H1 (cell line): ENCODE measurements around the gene RNF13. TPM values are rescaled to one million over a fixed set of nuclear protein-coding genes. Genes with fewer than 3 reads are reported as not detected.

Experiments
- CTCF ChIA-PET: fragments of 300-600 bp; sonication (Branson Sonifier 250); formaldehyde crosslinking; loops from one replicate; lab custom pipeline; 2021; ENCODE audit not compliant: partially characterized antibody; lab: Charles Lee
- POLR2A ChIA-PET: fragments of 300-600 bp; sonication (Branson Sonifier 250); formaldehyde crosslinking; loops from one replicate; lab custom pipeline; 2021; ENCODE audit warnings: inconsistent platforms; ENCODE audit not compliant: partially characterized antibody; lab: Charles Lee
- DNase-seq, 2 experiments: peaks; one replicate each; pipeline versions ENCODE4 v3.0.0 to v3.0.0-alpha.2; 2010 to 2022; ENCODE audit warnings: low spot score in 2 of 2, low read depth in 1 of 2, mixed read lengths in 1 of 2
- FAIRE-seq: peaks from 2 replicates; lab custom pipeline; 2011; peaks lifted over from hg19 to GRCh38; lab: Jason Lieb, UNC
- H2AFZ ChIP-seq: 2 replicates; pipeline ENCODE4 v1.8.1; 2012; ENCODE audit warnings: low read length, inconsistent platforms
- H2AK5ac ChIP-seq: 2 replicates; pipeline ENCODE4 v1.6.1; 2013; ENCODE audit warnings: low read depth, low read length
- H2BK120ac ChIP-seq: replicated peaks from 2 replicates; pipeline ENCODE3; 2013; ENCODE audit warnings: low read depth, low read length, inconsistent platforms
- H2BK12ac ChIP-seq: 2 replicates; pipeline ENCODE4 v1.6.1; 2013; ENCODE audit warnings: low read depth, low read length
- H2BK15ac ChIP-seq: 2 replicates; pipeline ENCODE4 v1.6.1; 2013; ENCODE audit warnings: low read length
- H2BK20ac ChIP-seq: 2 replicates; pipeline ENCODE4 v1.6.1; 2013; ENCODE audit warnings: low read length
- H2BK5ac ChIP-seq: 2 replicates; pipeline ENCODE4 v1.6.1; 2013; ENCODE audit warnings: low read depth, low read length
- H3K14ac ChIP-seq: 2 replicates; pipeline ENCODE4 v1.6.1; 2013; ENCODE audit warnings: inconsistent platforms; ENCODE audit not compliant: insufficient read length
- H3K18ac ChIP-seq: 2 replicates; pipeline ENCODE4 v1.6.1; 2013; ENCODE audit warnings: low read length; ENCODE audit errors: extremely low read depth
- H3K23ac ChIP-seq: 2 replicates; pipeline ENCODE4 v1.6.1; 2013; ENCODE audit warnings: inconsistent platforms; ENCODE audit not compliant: insufficient read length
- H3K23me2 ChIP-seq: 2 replicates; pipeline ENCODE4 v1.6.1; 2013; ENCODE audit warnings: low read depth, low read length
- H3K27ac ChIP-seq: 2 replicates; pipeline ENCODE4 v1.6.1; 2011; ENCODE audit warnings: low read depth, low read length, inconsistent platforms
- H3K27me3 ChIP-seq, 4 experiments: replicated peaks in 1 of 4; 1 replicate in 1 of 4; 2 replicates in 3 of 4; pipeline versions ENCODE4 v1.6.1 to v1.8.1; 2011 to 2013; ENCODE audit warnings: low read length in 3 of 4, mild to moderate bottlenecking in 3 of 4, inconsistent platforms in 2 of 4, mixed read lengths in 2 of 4, moderate library complexity in 1 of 4; ENCODE audit not compliant: control insufficient read depth in 3 of 4, insufficient read depth in 3 of 4; ENCODE audit errors: extremely low read depth in 1 of 4
- H3K36me3 ChIP-seq, 4 experiments: 2 replicates each; pipeline versions ENCODE4 v1.6.1 to v1.8.1; 2011 to 2013; ENCODE audit warnings: mild to moderate bottlenecking in 4 of 4, low read length in 3 of 4, moderate library complexity in 2 of 4, control low read depth in 1 of 4, inconsistent platforms in 1 of 4; ENCODE audit not compliant: insufficient read depth in 4 of 4, control insufficient read depth in 2 of 4
- H3K4ac ChIP-seq: replicated peaks from 2 replicates; pipeline ENCODE3; 2013; ENCODE audit warnings: low read length, low read depth, mixed read lengths, inconsistent platforms; ENCODE audit not compliant: insufficient read length
- H3K4me1 ChIP-seq, 4 experiments: replicated peaks in 1 of 4; 1 replicate in 1 of 4; 2 replicates in 3 of 4; pipeline versions ENCODE4 v1.6.1 to v1.8.1; 2011 to 2013; ENCODE audit warnings: low read length in 3 of 4, inconsistent platforms in 2 of 4, mixed read lengths in 1 of 4; ENCODE audit not compliant: insufficient read depth in 4 of 4, control insufficient read depth in 3 of 4
- H3K4me2 ChIP-seq, 2 experiments: 2 replicates each; pipeline versions ENCODE4 v1.6.1 to v1.8.1; 2011 to 2013; ENCODE audit warnings: low read depth in 2 of 2, low read length in 2 of 2, control low read depth in 1 of 2, inconsistent platforms in 1 of 2, mild to moderate bottlenecking in 1 of 2; ENCODE audit not compliant: insufficient read depth in 1 of 2
- H3K4me3 ChIP-seq, 4 experiments: fragments of 200-600, 300-600 bp in 1 of 4; sonication (generic), shearing (Covaris generic), sonication (Bioruptor Twin) in 1 of 4; 2 replicates each; pipeline versions ENCODE4 v1.5.1 to v1.8.1; 2011 to 2016; ENCODE audit warnings: low read length in 4 of 4, low read depth in 3 of 4, control low read depth in 2 of 4, inconsistent platforms in 2 of 4, mild to moderate bottlenecking in 2 of 4, mixed read lengths in 1 of 4, moderate library complexity in 1 of 4; ENCODE audit not compliant: insufficient read depth in 2 of 4; ENCODE audit errors: extremely low read depth in 1 of 4
- H3K56ac ChIP-seq: replicated peaks from 2 replicates; pipeline ENCODE3; 2013; ENCODE audit warnings: low read depth, mild to moderate bottlenecking, mixed read lengths, low read length, inconsistent platforms; ENCODE audit not compliant: insufficient read length
- H3K79me1 ChIP-seq: 2 replicates; pipeline ENCODE4 v1.6.1; 2013; ENCODE audit warnings: low read depth, low read length, control low read depth
- H3K79me2 ChIP-seq, 2 experiments: 2 replicates each; pipeline versions ENCODE4 v1.6.1 to v1.8.1; 2012 to 2013; ENCODE audit warnings: low read length in 2 of 2, mild to moderate bottlenecking in 2 of 2, inconsistent platforms in 1 of 2; ENCODE audit not compliant: insufficient read depth in 2 of 2, control insufficient read depth in 1 of 2
- H3K9ac ChIP-seq, 4 experiments: replicated peaks in 1 of 4; 1 replicate in 1 of 4; 2 replicates in 3 of 4; pipeline versions ENCODE4 v1.6.1 to v1.8.1; 2011 to 2013; ENCODE audit warnings: low read depth in 3 of 4, low read length in 3 of 4, control low read depth in 2 of 4, mild to moderate bottlenecking in 2 of 4, moderate library complexity in 2 of 4, inconsistent platforms in 1 of 4; ENCODE audit errors: extremely low read depth in 1 of 4
- H3K9me3 ChIP-seq, 2 experiments: 2 replicates each; pipeline versions ENCODE4 v1.6.1 to v1.8.1; 2012 to 2013; ENCODE audit warnings: mild to moderate bottlenecking in 2 of 2, moderate library complexity in 2 of 2, control low read depth in 1 of 2, inconsistent platforms in 1 of 2, low read depth in 1 of 2, low read length in 1 of 2, mixed read lengths in 1 of 2; ENCODE audit not compliant: insufficient read depth in 2 of 2
- H4K20me1 ChIP-seq, 2 experiments: replicated peaks in 1 of 2; 2 replicates each; pipeline versions ENCODE3 to v1.8.1; 2011 to 2013; ENCODE audit warnings: inconsistent platforms in 2 of 2, low read length in 2 of 2, mild to moderate bottlenecking in 1 of 2; ENCODE audit not compliant: insufficient read depth in 2 of 2, control insufficient read depth in 1 of 2
- H4K5ac ChIP-seq: 2 replicates; pipeline ENCODE4 v1.6.1; 2013; ENCODE audit warnings: low read length, low read depth, mixed read lengths, inconsistent platforms; ENCODE audit not compliant: insufficient read length
- H4K8ac ChIP-seq: 2 replicates; pipeline ENCODE4 v1.8.0; 2013; ENCODE audit warnings: mild to moderate bottlenecking, moderate library complexity, low read length, inconsistent platforms; ENCODE audit not compliant: insufficient read depth; ENCODE audit errors: extremely low read depth
- H4K91ac ChIP-seq: replicated peaks from 2 replicates; pipeline ENCODE3; 2013; ENCODE audit warnings: low read length, mixed read lengths, inconsistent platforms; ENCODE audit not compliant: insufficient read length
- CREB1 ChIP-seq: IDR thresholded peaks from 2 replicates; pipeline ENCODE4 v1.6.1; 2012; ENCODE audit warnings: inconsistent platforms
- CTBP2 ChIP-seq: IDR thresholded peaks from 2 replicates; pipeline ENCODE4 v1.7.0; 2011; ENCODE audit warnings: borderline replicate concordance, mild to moderate bottlenecking, moderate library complexity, mixed read lengths, low read length; ENCODE audit not compliant: insufficient read depth, insufficient read length
- EGR1 ChIP-seq: IDR thresholded peaks from 2 replicates; pipeline ENCODE4 v1.6.1; 2011; ENCODE audit warnings: low read depth, low read length, borderline replicate concordance
- FOSL1 ChIP-seq: IDR thresholded peaks from 2 replicates; pipeline ENCODE4 v1.6.1; 2011; ENCODE audit warnings: mild to moderate bottlenecking, low read depth, low read length, moderate library complexity; ENCODE audit not compliant: insufficient read depth
- POLR2AphosphoS5 ChIP-seq: IDR thresholded peaks from 2 replicates; pipeline ENCODE4 v1.6.1; 2011; ENCODE audit warnings: low read depth, low read length
- polyA plus RNA-seq, 7 experiments: library from polyadenylated mRNA; depleted of rRNA in 3 of 7; stranded (reverse) in 5 of 7; unstranded in 2 of 7; fragments of >200 nt in 5 of 7; fragments of 200-250 nt in 2 of 7; gene quantifications; 1 replicate in 5 of 7; 2 replicates in 1 of 7; 4 replicates in 1 of 7; pipeline versions ENCODE4 v1.2.1 to v1.2.3, GENCODE V29; 2011 to 2013; ENCODE audit warnings: missing spikeins in 2 of 7, mixed read lengths in 2 of 7
- total RNA-seq: library from RNA; stranded (reverse); fragmentation: NEBNext Ultra II Directional; extraction: Animal tissue kit (Norgen Biotek cat#: 25700); gene quantifications from 2 replicates; pipeline ENCODE4 v1.2.1, GENCODE V29; 2021

RNF13 gene
- total and polyA plus RNA-seq, 2 of the 8 experiments (the other 6 are each of a cell fraction or from before 2014, with no cell fraction given), result 19.4 to 35.4 TPM

DNA sequence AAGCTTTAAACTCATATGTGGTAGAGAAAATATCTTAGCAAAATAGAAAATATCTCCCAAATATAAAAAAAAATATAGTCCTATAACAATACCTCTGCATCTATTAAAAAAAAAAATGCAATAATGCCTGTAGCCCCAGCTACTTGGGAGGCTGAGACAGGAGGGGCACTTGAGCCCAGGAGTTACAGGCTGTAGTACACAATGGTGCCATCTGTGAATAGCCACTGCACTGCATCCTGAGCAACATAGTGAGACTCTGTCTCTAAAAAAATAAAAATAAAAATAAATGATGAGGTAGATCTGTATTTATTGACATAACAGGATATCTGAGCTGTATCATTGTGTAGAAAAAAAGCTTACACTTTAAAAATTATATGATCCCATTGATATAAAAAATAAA, 87.3 kb downstream of the RNF13 start:
- no peaks in the 10 kb centered on the region for H3K4me1 ChIP-seq
- no peak overlapping the region for H3K23ac ChIP-seq
- TF ChIP-seq POLR2AphosphoS5 (no peak), EGR1 (no peak), CREB1 (no peak), CTBP2 (no peak), FOSL1 (no peak)
- ChIA-PET CTCF (interaction anchor here (0.8 to 2.1 kb wide), 7 partner anchors 11 to 130 kb away, joined by 3 to 9 read pairs (median 4); no protein-coding TSS in a partner anchor), POLR2A (no interaction called here)
- H2AK5ac ChIP-seq, result no peak overlapping the region
- H3K79me2 ChIP-seq, result no peaks in the 10 kb centered on the region
- H3K27ac ChIP-seq, result no peak overlapping the region
- no peak overlapping the region for H2BK5ac ChIP-seq
- no peak overlapping the region for H3K56ac ChIP-seq
- H3K23me2 ChIP-seq, result no peaks in the 10 kb centered on the region; the same call in 1 of the 2 replicates
- H3K4me2 ChIP-seq, result no peak overlapping the region
- no peak overlapping the region for H3K9ac ChIP-seq
- H4K91ac ChIP-seq, result no peak overlapping the region
- H3K79me1 ChIP-seq, result no peaks in the 10 kb centered on the region
- H3K9me3 ChIP-seq, result no peaks in the 10 kb centered on the region
- H4K8ac ChIP-seq, result no peak overlapping the region
- no peak overlapping the region for H3K14ac ChIP-seq
- H2AFZ ChIP-seq, result no peak overlapping the region
- peaks cover 0 to 2% of the 10 kb centered on the region in 2 experiments for H4K20me1 ChIP-seq
- FAIRE-seq, result no peak
- no peak overlapping the region for H4K5ac ChIP-seq
- DNase-seq, result no peak
- no peak overlapping the region for H3K4me3 ChIP-seq
- H2BK12ac ChIP-seq, result no peak overlapping the region
- H3K18ac ChIP-seq, result no peak overlapping the region
- H2BK20ac ChIP-seq, result no peak overlapping the region
- no peak overlapping the region for H2BK15ac ChIP-seq
- H2BK120ac ChIP-seq, result no peak overlapping the region
- H3K27me3 ChIP-seq, result no peaks in the 10 kb centered on the region
- H3K4ac ChIP-seq, result no peak overlapping the region
- peaks cover 0 to 3% (median 0%) of the 10 kb centered on the region in 4 experiments; a peak in 1 of 8 replicates for H3K36me3 ChIP-seq
